K562 (cell line): ENCODE measurements around the gene IFNGR2. TPM values are rescaled to one million over a fixed set of nuclear protein-coding genes. Genes with fewer than 3 reads are reported as not detected.
A peak's percentile ranks its signal among the peaks of the same experiment; 100 is the strongest.

Source experiments
- ATAC-seq: fragments of 200-7000 bp; cut with Tn5 transposase; 3 replicates; pipeline ENCODE4 v1.9.1; 2020; ENCODE audit warnings: moderate library complexity
- BruUV-seq: library from RNA; stranded (reverse); fragments of 400-500 nt; replicated peaks from 2 replicates; lab custom pipeline; 2021; lab: Mats Ljungman, UMichigan
- CTCF ChIA-PET: fragments of 300-600 bp; formaldehyde crosslinking; extraction: SDS; loops from one replicate; lab custom pipeline; 2021; ENCODE audit warnings: low intra/inter-chr PET ratio; lab: Yijun Ruan, JAX
- POLR2A ChIA-PET: fragments of 300-600, 350-650 bp; sonication (Branson Sonifier 250); formaldehyde crosslinking; extraction: SDS; loops from one replicate; lab custom pipeline; 2021; ENCODE audit warnings: antibody characterized with exemption, inconsistent platforms; lab: Yijun Ruan, JAX
- DNase-seq, 4 experiments: peaks; one replicate each; pipeline versions ENCODE4 v3.0.0 to v3.0.0-alpha.2; 2011 to 2018; ENCODE audit warnings: low spot score in 3 of 4, mixed read lengths in 3 of 4; ENCODE audit errors: extremely low read depth in 1 of 4
- FAIRE-seq: peaks from 2 replicates; lab custom pipeline; 2011; peaks lifted over from hg19 to GRCh38; lab: Jason Lieb, UNC
- H2AFZ ChIP-seq: 2 replicates; pipeline ENCODE4 v1.6.0; 2011; ENCODE audit warnings: low read depth, low read length, control low read depth, inconsistent platforms
- H3K27ac ChIP-seq: fragments of 200-600 bp; 3 replicates; pipeline ENCODE4 v1.8.0; 2011; ENCODE audit warnings: low read depth, mild to moderate bottlenecking, control low read depth, inconsistent platforms, low read length, moderate library complexity, mixed read lengths; ENCODE audit errors: extremely low read depth
- H3K27me3 ChIP-seq, 2 experiments: fragments of 300-600 bp in 1 of 2; 2 replicates in 1 of 2; 3 replicates in 1 of 2; pipeline versions ENCODE4 v1.6.0 to v1.8.0; 2011; ENCODE audit warnings: inconsistent platforms in 2 of 2, low read length in 2 of 2, mild to moderate bottlenecking in 1 of 2, mixed read lengths in 1 of 2, moderate library complexity in 1 of 2; ENCODE audit not compliant: control insufficient read depth in 2 of 2, insufficient read depth in 2 of 2
- H3K36me3 ChIP-seq: fragments of 300-600 bp; 3 replicates; pipeline ENCODE4 v1.8.0; 2011; ENCODE audit warnings: mild to moderate bottlenecking, low read length, inconsistent platforms; ENCODE audit not compliant: control insufficient read depth, insufficient read depth
- H3K4me1 ChIP-seq, 2 experiments: fragments of 200-600 bp in 1 of 2; replicated peaks in 1 of 2; 2 replicates in 1 of 2; 3 replicates in 1 of 2; pipeline versions ENCODE4 v1.5.1 to v1.8.0; 2011; ENCODE audit warnings: inconsistent platforms in 2 of 2, low read length in 2 of 2, mild to moderate bottlenecking in 1 of 2, mixed read lengths in 1 of 2, moderate library complexity in 1 of 2; ENCODE audit not compliant: control insufficient read depth in 2 of 2, insufficient read depth in 2 of 2
- H3K4me2 ChIP-seq: 2 replicates; pipeline ENCODE4 v1.6.1; 2011; ENCODE audit warnings: low read length, control low read depth, inconsistent platforms, mixed read lengths; ENCODE audit not compliant: insufficient read depth
- H3K4me3 ChIP-seq: fragments of 200-600 bp; sonication (generic), shearing (Covaris generic); 2 replicates; pipeline ENCODE4 v1.5.1; 2016; ENCODE audit warnings: control low read depth, inconsistent platforms
- H3K79me2 ChIP-seq: fragments of 200-600 bp; 3 replicates; pipeline ENCODE4 v1.8.0; 2011; ENCODE audit warnings: low read length, inconsistent platforms; ENCODE audit not compliant: control insufficient read depth, insufficient read depth
- H3K9ac ChIP-seq, 2 experiments: 2 replicates each; pipeline versions ENCODE4 v1.6.0 to v1.6.1; 2011; ENCODE audit warnings: low read depth in 2 of 2, low read length in 2 of 2, control low read depth in 1 of 2, inconsistent platforms in 1 of 2, mild to moderate bottlenecking in 1 of 2, mixed read lengths in 1 of 2; ENCODE audit not compliant: insufficient read depth in 1 of 2
- H3K9me1 ChIP-seq: one replicate; pipeline ENCODE4 v1.6.0; 2011; ENCODE audit warnings: inconsistent platforms, mild to moderate bottlenecking, low read length, moderate library complexity; ENCODE audit not compliant: control insufficient read depth, insufficient read depth
- H3K9me3 ChIP-seq: replicated peaks from 2 replicates; pipeline ENCODE4 v1.5.1; 2011; ENCODE audit warnings: low read depth, low read length, inconsistent platforms; ENCODE audit not compliant: control insufficient read depth, insufficient read depth
- H4K20me1 ChIP-seq: replicated peaks from 2 replicates; pipeline ENCODE4 v1.6.1; 2011; ENCODE audit warnings: low read length, inconsistent platforms, mixed read lengths; ENCODE audit not compliant: control insufficient read depth, insufficient read depth
- CC2D1A ChIP-seq: fragments of 450-650 bp; IDR thresholded peaks from 2 replicates; pipeline ENCODE4 v1.6.1; 2017; ENCODE audit warnings: mild to moderate bottlenecking
- HEY1 ChIP-seq: fragments of 250-450 bp; sonication (Bioruptor Pico); IDR thresholded peaks from 2 replicates; pipeline ENCODE4 v1.5.0; 2020; ENCODE audit warnings: mild to moderate bottlenecking, moderate library complexity, borderline replicate concordance
- MAFG ChIP-seq: fragments of 450-650 bp; conservative IDR thresholded peaks from 2 replicates; pipeline ENCODE4 v1.6.1; 2016; ENCODE audit warnings: missing genetic modification characterization, missing compliant biosample characterization
- MAFK ChIP-seq: IDR thresholded peaks from 2 replicates; pipeline ENCODE4 v1.6.1; 2011; ENCODE audit warnings: low read length, improper control_type of control experiment
- MTA3 ChIP-seq: fragments of 450-650 bp; formaldehyde crosslinking; IDR thresholded peaks from 2 replicates; pipeline ENCODE4 v1.6.1; 2017; ENCODE audit warnings: mild to moderate bottlenecking, borderline replicate concordance
- PCBP1 ChIP-seq: fragments of 200-400 bp; formaldehyde crosslinking; IDR thresholded peaks from 2 replicates; pipeline ENCODE4 v1.6.1; 2018; ENCODE audit warnings: mild to moderate bottlenecking, low read depth, low read length; ENCODE audit not compliant: poor library complexity, severe bottlenecking
- RAD21 ChIP-seq, 2 experiments: fragments of 250-450 bp in 1 of 2; fragments of 450-650 bp in 1 of 2; sonication (Bioruptor Pico) in 1 of 2; formaldehyde crosslinking in 1 of 2; IDR thresholded peaks in 1 of 2; conservative IDR thresholded peaks in 1 of 2; 2 replicates each; pipeline versions ENCODE4 v1.4.0 to v1.8.0; 2020 to 2022; ENCODE audit warnings: mild to moderate bottlenecking in 2 of 2, moderate library complexity in 1 of 2
- RB1 ChIP-seq: fragments of 450-650 bp; IDR thresholded peaks from 2 replicates; pipeline ENCODE4 v1.6.1; 2017; ENCODE audit warnings: low read depth, mild to moderate bottlenecking
- SETDB1 ChIP-seq: IDR thresholded peaks from one replicate; pipeline ENCODE4 v1.6.1; 2012; ENCODE audit warnings: low read length, control low read depth, inconsistent platforms
- SPI1 ChIP-seq: IDR thresholded peaks from 2 replicates; pipeline ENCODE4 v1.6.1; 2011; ENCODE audit warnings: low read depth, low read length, control low read depth, borderline replicate concordance
- TBL1XR1 ChIP-seq, 2 experiments: IDR thresholded peaks; 2 replicates each; pipeline ENCODE4 v1.6.1; 2012; ENCODE audit warnings: improper control_type of control experiment in 2 of 2, low read length in 2 of 2, mild to moderate bottlenecking in 1 of 2
- U2AF2 ChIP-seq: fragments of 200-400 bp; formaldehyde crosslinking; optimal IDR thresholded peaks from 2 replicates; pipeline ENCODE3; 2017; ENCODE audit warnings: low read depth, mild to moderate bottlenecking, low read length
- ZNF124 ChIP-seq: sonication (generic); formaldehyde crosslinking; IDR thresholded peaks from 2 replicates; pipeline ENCODE4 v1.8.1; 2022; ENCODE audit warnings: missing genetic modification reagents
- ZNF212 ChIP-seq: fragments of 450-650 bp; formaldehyde crosslinking; IDR thresholded peaks from 2 replicates; pipeline ENCODE4 v1.4.0; 2020; ENCODE audit warnings: mild to moderate bottlenecking
- WGBS: fragments of 100-300 bp; shearing (Covaris generic); methylation state at CpG from one replicate; pipeline ENCODE4 v1.1.6; 2016; ENCODE audit warnings: low coverage, mixed read lengths; ENCODE audit not compliant: insufficient coverage; ENCODE audit errors: missing lambda C conversion rate; 5-methylcytosine and 5-hydroxymethylcytosine counted together
- in situ Hi-C: fragments of 300-500 bp; cut with MboI; formaldehyde crosslinking; loops from 4 replicates; pipeline ENCODE4 v1.15.0; 2018; ENCODE audit warnings: inconsistent platforms, mixed read lengths
- intact Hi-C: fragments of 100-400 bp; cut with micrococcal nuclease; formaldehyde crosslinking; loops from 2 replicates; pipeline ENCODE4 v1.14.2; 2022
- polyA plus RNA-seq, 8 experiments: library from polyadenylated mRNA; depleted of rRNA in 4 of 8; stranded (reverse) in 5 of 8; unstranded in 3 of 8; fragments of >200 nt; fragmentation: Nextera tagmentation in 2 of 8; fragmentation: Illumina TruSeq in 1 of 8; extraction: Ambion mirVana in 2 of 8; extraction: Trizol in 1 of 8; gene quantifications; 2 replicates each; pipeline versions ENCODE4 v1.2.1 to v1.2.3, GENCODE V29; 2011 to 2014; ENCODE audit warnings: inconsistent platforms in 1 of 8, missing spikeins in 1 of 8
- total RNA-seq, 7 experiments: library from RNA; depleted of rRNA in 6 of 7; stranded (reverse); fragments of >200 nt in 6 of 7; fragmentation: Illumina TruSeq in 2 of 7; extraction: Trizol in 2 of 7; gene quantifications; 2 replicates each; pipeline versions ENCODE4 v1.2.1 to v1.2.3, GENCODE V29; 2011 to 2021; ENCODE audit warnings: low replicate concordance in 1 of 7
- TF ChIP-seq, protein P1 (sequence below), 3 experiments: IDR thresholded peaks in 2 of 3; conservative IDR thresholded peaks in 1 of 3; 2 replicates each; pipeline ENCODE4 v1.5.1; 2011 to 2012; ENCODE audit warnings: low read length in 3 of 3, mild to moderate bottlenecking in 3 of 3, control low read depth in 2 of 3, improper control_type of control experiment in 1 of 3, inconsistent platforms in 1 of 3, low read depth in 1 of 3, mixed read lengths in 1 of 3, moderate library complexity in 1 of 3; ENCODE audit not compliant: insufficient read depth in 2 of 3
- TF ChIP-seq, protein P2 (sequence below), 3 experiments: fragments of 200-800 bp in 1 of 3; fragments of 250-450 bp in 1 of 3; fragments of 450-650 bp in 1 of 3; sonication (Bioruptor Pico) in 1 of 3; sonication (Bioruptor generic) in 1 of 3; formaldehyde crosslinking in 1 of 3; IDR thresholded peaks; 2 replicates each; pipeline versions ENCODE4 v1.6.1 to v1.8.0; 2016 to 2022; ENCODE audit warnings: mild to moderate bottlenecking in 2 of 3, missing genetic modification characterization in 2 of 3, missing compliant biosample characterization in 1 of 3, moderate library complexity in 1 of 3

IFNGR2 gene
- total and polyA plus RNA-seq, 9 of the 15 experiments (the other 6 are each of a cell fraction or from before 2014, with no cell fraction given) = 6.7 to 58.0 (median 28.5) TPM

DNA sequence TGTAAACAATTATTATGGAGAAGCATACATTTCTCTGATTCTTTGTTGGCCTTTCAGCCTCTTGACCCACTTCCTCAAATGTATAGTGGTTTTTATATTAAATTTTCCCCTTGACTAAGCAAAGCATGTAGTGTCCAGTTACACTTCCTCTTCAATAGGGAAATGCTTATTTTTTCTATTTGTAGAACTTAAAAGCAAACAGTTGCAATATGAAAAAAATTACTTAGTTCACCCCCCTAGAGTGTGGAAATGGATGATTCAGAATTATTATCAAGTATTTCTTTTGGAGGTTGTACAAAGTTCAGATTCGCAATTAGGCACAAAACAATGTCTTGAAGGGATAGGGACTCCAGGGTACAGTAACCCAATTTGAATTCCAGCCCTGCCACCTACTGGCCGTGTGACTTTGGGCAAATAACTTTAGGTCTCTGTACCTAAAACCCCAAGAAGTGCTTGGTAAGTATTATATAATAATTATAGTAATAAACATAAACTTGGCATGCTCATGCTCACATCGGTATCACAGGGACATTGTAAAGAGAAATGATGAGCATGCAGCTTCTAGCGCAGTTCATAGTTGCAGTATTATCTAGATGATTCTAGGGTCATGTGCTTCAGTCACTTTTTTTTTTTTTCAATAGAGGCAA is 28.6 kb upstream of the IFNGR2 start:
- Histone ChIP-seq H3K4me3 (no peak overlapping the region), H4K20me1 (no peaks in the 10 kb centered on the region), H3K9me3 (no peaks in the 10 kb centered on the region), H2AFZ (no peak overlapping the region; the same call in 1 of the 2 replicates), H3K36me3 (no peaks in the 10 kb centered on the region), H3K27me3 (peaks cover 6 to 14% of the 10 kb centered on the region in 2 experiments; a peak in 2 of 5 replicates), H3K4me1 (peaks cover 0 to under 1% of the 10 kb centered on the region in 2 experiments; a peak in 1 of 5 replicates), H3K9me1 (no peaks in the 10 kb centered on the region), H3K27ac (no peak overlapping the region), H3K4me2 (no peak overlapping the region), H3K9ac (no peak overlapping the region), H3K79me2 (no peaks in the 10 kb centered on the region)
- intact Hi-C loops (loop anchor here (1.0 to 10.0 kb wide), 3 partner anchors 70 to 540 kb away; no protein-coding TSS in a partner anchor), in situ Hi-C loops (loop anchor here (5.0 kb wide), 1 partner anchor 177 kb away; no protein-coding TSS in a partner anchor)
- 0% methylated on average over 4 of the region's 4 CpGs for WGBS
- DNase-seq (peak in 3 of 4 experiments; percentile 36 to 77 (median 55)), FAIRE-seq (peak; percentile 82), ATAC-seq (peak; percentile 94)
- POLR2A ChIA-PET = interaction anchor here (0.7 kb wide), 1 partner anchor 210 kb away, joined by 3 read pairs; no protein-coding TSS in a partner anchor
- no TSS peak for BruUV-seq
- CTCF ChIA-PET = interaction anchor here (0.6 to 3.1 kb wide), 6 partner anchors 13 to 521 kb away, joined by 3 to 47 read pairs (median 4); no protein-coding TSS in a partner anchor
- TF ChIP-seq U2AF2 = no peak
- no peak for TF ChIP-seq ZNF212 (CRISPR knock-in tag)
- TF ChIP-seq, protein P1, sequence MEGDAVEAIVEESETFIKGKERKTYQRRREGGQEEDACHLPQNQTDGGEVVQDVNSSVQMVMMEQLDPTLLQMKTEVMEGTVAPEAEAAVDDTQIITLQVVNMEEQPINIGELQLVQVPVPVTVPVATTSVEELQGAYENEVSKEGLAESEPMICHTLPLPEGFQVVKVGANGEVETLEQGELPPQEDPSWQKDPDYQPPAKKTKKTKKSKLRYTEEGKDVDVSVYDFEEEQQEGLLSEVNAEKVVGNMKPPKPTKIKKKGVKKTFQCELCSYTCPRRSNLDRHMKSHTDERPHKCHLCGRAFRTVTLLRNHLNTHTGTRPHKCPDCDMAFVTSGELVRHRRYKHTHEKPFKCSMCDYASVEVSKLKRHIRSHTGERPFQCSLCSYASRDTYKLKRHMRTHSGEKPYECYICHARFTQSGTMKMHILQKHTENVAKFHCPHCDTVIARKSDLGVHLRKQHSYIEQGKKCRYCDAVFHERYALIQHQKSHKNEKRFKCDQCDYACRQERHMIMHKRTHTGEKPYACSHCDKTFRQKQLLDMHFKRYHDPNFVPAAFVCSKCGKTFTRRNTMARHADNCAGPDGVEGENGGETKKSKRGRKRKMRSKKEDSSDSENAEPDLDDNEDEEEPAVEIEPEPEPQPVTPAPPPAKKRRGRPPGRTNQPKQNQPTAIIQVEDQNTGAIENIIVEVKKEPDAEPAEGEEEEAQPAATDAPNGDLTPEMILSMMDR (IDR thresholded peaks at IDR 0.05 in 2 of 3, conservative IDR thresholded peaks at IDR 0.05 in 1 of 3; ENCODE audit: insufficient read depth in 2 of 3, low read depth in 1 of 3, low read length in 3 of 3) = peak; percentile 75 to 96 (median 84)
- TF ChIP-seq MAFG (tag) = 0 out of 2 replicates have a peak, but pooled peaks have one; percentile 27
- 0 out of 2 replicates have a peak, but pooled peaks have one; percentile 13 for TF ChIP-seq RB1
- TF ChIP-seq CC2D1A = 0 out of 2 replicates have a peak, but pooled peaks have one; percentile 29
- no peak for TF ChIP-seq MTA3
- peak; percentile 95 to 96 for TF ChIP-seq RAD21 (CRISPR knock-in tag; conservative IDR thresholded peaks at IDR 0.05 in 1 of 2, IDR thresholded peaks at IDR 0.05 in 1 of 2)
- TF ChIP-seq PCBP1 = no peak
- peak; percentile 90 for TF ChIP-seq SPI1
- no peak for TF ChIP-seq ZNF124 (CRISPR knock-in tag)
- TF ChIP-seq SETDB1 = no peak
- TF ChIP-seq, protein P2, sequence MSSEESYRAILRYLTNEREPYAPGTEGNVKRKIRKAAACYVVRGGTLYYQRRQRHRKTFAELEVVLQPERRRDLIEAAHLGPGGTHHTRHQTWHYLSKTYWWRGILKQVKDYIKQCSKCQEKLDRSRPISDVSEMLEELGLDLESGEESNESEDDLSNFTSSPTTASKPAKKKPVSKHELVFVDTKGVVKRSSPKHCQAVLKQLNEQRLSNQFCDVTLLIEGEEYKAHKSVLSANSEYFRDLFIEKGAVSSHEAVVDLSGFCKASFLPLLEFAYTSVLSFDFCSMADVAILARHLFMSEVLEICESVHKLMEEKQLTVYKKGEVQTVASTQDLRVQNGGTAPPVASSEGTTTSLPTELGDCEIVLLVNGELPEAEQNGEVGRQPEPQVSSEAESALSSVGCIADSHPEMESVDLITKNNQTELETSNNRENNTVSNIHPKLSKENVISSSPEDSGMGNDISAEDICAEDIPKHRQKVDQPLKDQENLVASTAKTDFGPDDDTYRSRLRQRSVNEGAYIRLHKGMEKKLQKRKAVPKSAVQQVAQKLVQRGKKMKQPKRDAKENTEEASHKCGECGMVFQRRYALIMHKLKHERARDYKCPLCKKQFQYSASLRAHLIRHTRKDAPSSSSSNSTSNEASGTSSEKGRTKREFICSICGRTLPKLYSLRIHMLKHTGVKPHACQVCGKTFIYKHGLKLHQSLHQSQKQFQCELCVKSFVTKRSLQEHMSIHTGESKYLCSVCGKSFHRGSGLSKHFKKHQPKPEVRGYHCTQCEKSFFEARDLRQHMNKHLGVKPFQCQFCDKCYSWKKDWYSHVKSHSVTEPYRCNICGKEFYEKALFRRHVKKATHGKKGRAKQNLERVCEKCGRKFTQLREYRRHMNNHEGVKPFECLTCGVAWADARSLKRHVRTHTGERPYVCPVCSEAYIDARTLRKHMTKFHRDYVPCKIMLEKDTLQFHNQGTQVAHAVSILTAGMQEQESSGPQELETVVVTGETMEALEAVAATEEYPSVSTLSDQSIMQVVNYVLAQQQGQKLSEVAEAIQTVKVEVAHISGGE (CRISPR knock-in tag; IDR thresholded peaks at IDR 0.05) = no peak
- peak; percentile 28; the same call in 1 of the 2 replicates for TF ChIP-seq MAFK
- no peak for TF ChIP-seq TBL1XR1 (IDR thresholded peaks at IDR 0.05; ENCODE audit: low read length in 2 of 2)
- TF ChIP-seq HEY1 (CRISPR knock-in tag) = no peak
